NCI-H2029 (cell line): ENCODE results near the gene UQCR10.
A peak's percentile ranks its signal among the peaks of the same experiment; 100 is the strongest.

Source experiments
- DNase-seq: peaks from one replicate; lab custom pipeline; 2025; lab: John Stamatoyannopoulos, UW

The UQCR10 gene

GRCh38 chr22:29798318-29798717 lies 31.1 kb downstream of the UQCR10 start:
- DNase-seq: no peak

DNA sequence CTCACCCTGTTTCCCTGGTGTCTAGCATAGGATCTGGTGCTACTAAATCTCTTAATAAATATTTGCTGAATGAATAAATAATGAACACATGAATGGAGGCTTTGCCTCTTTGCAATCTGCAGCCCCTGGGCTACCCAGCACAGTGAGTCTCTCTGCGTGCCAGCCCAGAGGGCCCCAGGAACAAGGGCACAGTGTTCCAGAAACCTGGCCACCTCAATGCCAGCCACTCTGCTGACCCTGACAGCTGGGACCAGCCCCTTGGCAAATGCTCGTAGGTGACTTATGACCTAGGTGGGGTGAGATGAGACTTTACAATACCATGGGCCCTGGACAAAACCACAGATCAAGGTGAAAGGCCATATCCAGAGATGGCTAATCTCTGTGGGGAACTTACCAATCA lies 31.6 kb downstream of the UQCR10 start:
- DNase-seq: no peak

DNA sequence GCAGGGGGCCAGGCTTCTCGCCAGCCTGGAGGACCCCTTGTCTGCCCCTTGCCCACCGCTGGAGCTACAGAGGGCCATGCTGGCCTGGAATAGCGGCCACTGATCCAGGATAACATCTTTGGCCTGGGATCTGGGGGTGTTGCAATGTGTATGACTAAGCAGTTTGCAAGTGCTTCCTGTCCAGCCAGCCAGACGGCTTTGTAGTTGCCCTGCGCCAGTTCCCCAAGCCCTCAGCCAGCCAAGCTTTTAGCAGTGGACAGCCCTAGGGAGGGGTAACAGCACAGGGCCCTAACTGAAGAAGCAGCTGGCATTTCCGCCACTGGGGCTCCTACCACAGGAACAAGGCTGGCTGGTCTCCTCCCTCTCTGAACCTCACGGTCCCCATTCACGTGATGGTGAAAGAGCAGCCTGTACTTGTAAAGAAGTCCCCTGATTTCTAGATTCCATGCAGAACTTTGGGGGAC lies 32.1 kb downstream of the UQCR10 start:
- no peak for DNase-seq

DNA sequence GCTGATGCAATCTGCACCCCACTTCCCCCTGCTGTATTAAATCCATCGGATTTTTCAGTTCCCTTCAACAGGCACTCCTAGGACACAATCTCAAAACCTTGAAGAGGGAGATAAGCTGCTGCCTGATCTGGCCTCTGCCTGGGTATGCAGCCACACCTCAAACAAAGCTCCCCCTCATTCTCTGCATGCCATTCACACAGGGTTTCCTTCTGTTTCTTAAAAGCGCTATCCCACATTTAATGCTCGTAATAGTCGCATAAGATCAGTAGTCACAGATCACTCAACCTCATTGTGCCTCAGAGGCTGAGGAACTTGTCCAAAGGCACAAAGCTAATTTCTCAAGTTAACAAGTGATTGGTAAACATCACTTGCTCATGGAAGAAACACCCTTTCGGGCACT lies 34.0 kb downstream of the UQCR10 start:
- DNase-seq: no peak

DNA sequence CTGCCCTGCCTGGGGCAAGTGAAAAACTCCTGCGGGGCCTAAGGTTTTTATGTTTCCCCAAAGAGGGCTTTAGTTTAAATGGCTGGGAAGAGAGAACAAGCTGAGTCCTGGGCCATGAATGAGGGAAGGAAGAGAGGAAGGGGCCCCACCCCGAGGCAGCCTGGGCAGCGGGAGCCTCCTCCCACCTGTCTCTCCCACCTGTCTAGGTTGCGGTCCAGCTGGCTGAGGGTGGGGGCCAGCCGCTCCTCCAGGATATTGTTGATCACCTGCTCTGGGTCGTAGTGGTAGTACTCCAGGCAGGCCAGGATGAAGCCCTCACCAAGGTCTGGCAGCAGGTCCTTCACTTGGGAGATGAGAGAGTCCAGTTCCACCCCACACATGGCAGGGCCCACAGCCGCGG lies 34.6 kb downstream of the UQCR10 start:
- DNase-seq: no peak

DNA sequence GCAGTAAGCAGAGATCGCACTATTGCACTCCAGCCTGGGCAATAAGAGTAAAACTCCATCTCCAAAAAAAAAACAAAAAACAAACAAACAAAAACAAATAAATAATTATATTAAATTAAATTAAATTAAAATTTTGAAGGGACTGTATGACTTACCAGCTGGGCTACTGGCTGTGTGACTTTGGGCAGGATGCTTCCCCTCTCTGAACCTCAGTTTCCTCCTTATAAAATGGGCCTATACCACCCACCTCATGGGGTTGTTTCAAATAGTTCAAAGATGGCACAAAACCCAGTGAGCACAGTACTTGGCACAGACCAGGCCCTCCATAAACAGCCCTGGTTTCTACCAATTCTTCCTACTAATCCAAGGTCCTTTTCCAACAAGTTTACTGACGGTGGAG lies 36.0 kb downstream of the UQCR10 start:
- DNase-seq: no peak

- DNase-seq: no peak
Measured at GRCh38 chr22:29804985-29805384, 37.8 kb downstream of the UQCR10 start.

DNA sequence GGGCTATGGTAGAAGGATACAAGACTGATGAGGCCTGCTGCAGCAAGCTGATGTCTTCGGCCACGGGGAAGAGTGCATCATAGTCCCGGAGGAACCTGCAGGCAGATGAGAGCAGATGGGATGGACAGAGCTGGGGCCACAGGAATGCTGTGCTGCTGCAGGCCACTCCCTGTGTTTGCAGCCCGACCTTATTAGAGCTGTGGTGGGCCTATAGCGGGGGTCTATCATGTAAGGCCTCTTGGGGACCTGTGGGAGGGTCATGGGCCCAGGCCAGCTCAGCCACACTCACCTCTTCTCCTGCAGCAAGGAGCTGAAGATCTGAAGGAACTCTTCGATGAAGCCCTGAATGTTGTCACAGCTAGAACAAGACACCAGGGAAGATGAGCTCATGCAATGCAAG lies 39.0 kb downstream of the UQCR10 start:
- no peak for DNase-seq

DNA sequence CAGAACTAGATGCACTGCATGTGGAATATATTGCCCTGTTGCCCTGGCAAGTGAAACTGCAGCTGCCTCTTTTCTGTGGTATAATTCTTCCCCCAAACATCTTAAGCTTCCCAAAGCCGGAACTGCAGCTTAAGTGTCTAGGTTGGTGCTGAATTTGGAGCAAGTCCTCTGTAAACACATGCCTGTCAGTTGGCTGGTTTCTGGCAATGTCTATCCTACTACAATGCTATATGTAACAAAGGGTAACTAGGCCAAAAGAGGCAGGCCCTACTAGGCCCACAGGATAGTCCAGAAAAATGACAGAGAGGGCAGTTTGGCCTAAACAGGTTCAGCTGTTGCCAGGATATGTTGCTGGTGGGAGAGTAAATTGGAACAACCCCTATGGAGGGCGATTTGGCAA lies 43.0 kb downstream of the UQCR10 start:
- DNase-seq: peak; percentile 62

GRCh38 chr22:29811377-29811776 lies 44.2 kb downstream of the UQCR10 start:
- peak; percentile 22 for DNase-seq

DNA sequence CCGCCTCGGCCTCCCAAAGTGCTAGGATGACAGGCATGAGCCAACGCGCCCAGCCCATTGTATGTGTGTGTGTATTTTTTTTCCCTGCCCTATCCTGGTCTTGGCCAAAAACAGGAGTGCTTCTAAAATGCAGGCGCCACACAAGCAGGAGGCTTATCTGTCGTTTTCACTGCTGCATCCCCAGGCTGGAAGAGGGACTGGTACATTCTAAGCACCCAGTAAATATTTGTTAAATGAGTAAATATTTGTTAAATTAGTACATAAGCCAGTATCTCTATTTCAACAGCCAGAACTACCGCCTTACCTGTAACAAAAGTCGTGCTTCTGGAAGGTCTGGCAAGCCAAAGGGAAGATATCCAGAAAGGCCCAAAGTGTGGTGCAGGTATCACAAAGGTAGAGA lies 46.0 kb downstream of the UQCR10 start:
- DNase-seq: no peak

- DNase-seq: no peak
Measured at GRCh38 chr22:29813563-29813962, 46.4 kb downstream of the UQCR10 start.

DNA sequence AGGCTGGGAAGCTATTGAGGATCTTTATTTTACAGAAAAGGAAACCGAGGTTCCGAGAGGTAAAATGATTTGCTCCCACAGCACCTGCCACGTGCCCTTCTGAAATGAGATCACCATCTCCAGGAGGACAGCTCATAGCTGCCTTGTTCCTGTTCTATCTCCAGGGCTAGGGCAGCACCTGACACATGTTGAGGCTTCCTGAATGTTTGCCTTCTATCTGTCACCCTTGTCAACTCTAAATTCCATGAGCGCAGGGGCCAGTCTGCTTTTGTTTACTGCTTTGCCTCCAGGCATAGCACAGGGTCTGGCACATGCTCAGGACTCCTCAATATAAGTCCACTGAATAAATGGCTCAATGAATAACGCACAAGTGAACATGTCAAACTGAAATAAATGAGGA lies 46.8 kb downstream of the UQCR10 start:
- DNase-seq: peak; percentile 56

GRCh38 chr22:29815580-29815979 lies 48.4 kb downstream of the UQCR10 start:
- no peak for DNase-seq

- no peak for DNase-seq
Measured at GRCh38 chr22:29816128-29816527, 49.0 kb downstream of the UQCR10 start.

GRCh38 chr22:29816539-29816938 lies 49.4 kb downstream of the UQCR10 start:
- no peak for DNase-seq

- DNase-seq: no peak
Measured at GRCh38 chr22:29816980-29817379, 49.8 kb downstream of the UQCR10 start.

GRCh38 chr22:29817724-29818123 lies 50.6 kb downstream of the UQCR10 start:
- DNase-seq: no peak

- DNase-seq: no peak
Measured at GRCh38 chr22:29819501-29819900, 52.3 kb downstream of the UQCR10 start.
